GM12878 (cell line): ENCODE measurements around the gene PPP6R2. TPM values are rescaled to one million over a fixed set of nuclear protein-coding genes. Genes with fewer than 3 reads are reported as not detected.

Experiments used
- ATAC-seq: fragments of 200-7000 bp; cut with Tn5 transposase; 3 replicates; pipeline ENCODE4 v1.9.1; 2020; ENCODE audit warnings: mild to moderate bottlenecking, moderate library complexity
- BruUV-seq: library from RNA; stranded (reverse); fragments of 400-500 nt; replicated peaks from 2 replicates; lab custom pipeline; 2021; lab: Mats Ljungman, UMichigan
- CTCF ChIA-PET: fragments of 300-600 bp; sonication (Branson Sonifier 250); formaldehyde crosslinking; extraction: SDS; loops from one replicate; lab custom pipeline; 2021; ENCODE audit warnings: inconsistent platforms; lab: Yijun Ruan, JAX
- POLR2A ChIA-PET: fragments of 350-600 bp; formaldehyde crosslinking; extraction: SDS; loops from one replicate; lab custom pipeline; 2021; ENCODE audit warnings: inconsistent platforms; lab: Charles Lee
- RAD21 ChIA-PET: fragments of 300-600 bp; sonication (Branson Sonifier 250); formaldehyde crosslinking; loops from one replicate; lab custom pipeline; 2023; ENCODE audit warnings: antibody characterized with exemption; ENCODE audit not compliant: unreplicated experiment; lab: Charles Lee
- SMC1A ChIA-PET: fragments of 300-600 bp; sonication (Branson Sonifier 250); formaldehyde crosslinking; loops from one replicate; lab custom pipeline; 2023; ENCODE audit not compliant: unreplicated experiment, uncharacterized antibody; lab: Charles Lee
- DNase-seq: peaks from one replicate; pipeline ENCODE4 v3.0.0-alpha.2; 2011; ENCODE audit warnings: low read depth, low spot score
- FAIRE-seq: peaks from 3 replicates; lab custom pipeline; 2011; peaks lifted over from hg19 to GRCh38; lab: Jason Lieb, UNC
- H2AFZ ChIP-seq: 2 replicates; pipeline ENCODE4 v1.6.0; 2011; ENCODE audit warnings: low read depth, low read length, control low read depth; ENCODE audit not compliant: control insufficient read depth
- H3K27ac ChIP-seq: 2 replicates; pipeline ENCODE4 v1.5.1; 2011; ENCODE audit warnings: control low read depth; ENCODE audit not compliant: control insufficient read depth, insufficient read depth
- H3K27me3 ChIP-seq, 2 experiments: replicated peaks in 1 of 2; 2 replicates each; pipeline versions ENCODE4 v1.6.0 to v1.6.1; 2011; ENCODE audit warnings: low read length in 1 of 2; ENCODE audit not compliant: control insufficient read depth in 2 of 2, insufficient read depth in 2 of 2
- H3K36me3 ChIP-seq, 2 experiments: 2 replicates each; pipeline ENCODE4 v1.5.1; 2011; ENCODE audit warnings: low read length in 1 of 2; ENCODE audit not compliant: control insufficient read depth in 2 of 2, insufficient read depth in 2 of 2
- H3K4me1 ChIP-seq: 2 replicates; pipeline ENCODE4 v1.6.1; 2011; ENCODE audit warnings: mild to moderate bottlenecking, low read length, moderate library complexity, mixed read lengths; ENCODE audit not compliant: control insufficient read depth, insufficient read depth
- H3K4me2 ChIP-seq: 2 replicates; pipeline ENCODE4 v1.6.0; 2011; ENCODE audit warnings: control low read depth; ENCODE audit not compliant: control insufficient read depth, insufficient read depth
- H3K4me3 ChIP-seq: fragments of 200-600 bp; sonication (generic); 2 replicates; pipeline ENCODE4 v1.5.1; 2016
- H3K79me2 ChIP-seq: 2 replicates; pipeline ENCODE4 v1.6.0; 2011; ENCODE audit warnings: low read length; ENCODE audit not compliant: control insufficient read depth, insufficient read depth
- H3K9ac ChIP-seq: 2 replicates; pipeline ENCODE4 v1.8.0; 2011; ENCODE audit warnings: low read length, control low read depth, mixed read lengths; ENCODE audit not compliant: control insufficient read depth, insufficient read depth
- H3K9me3 ChIP-seq: replicated peaks from 3 replicates; pipeline ENCODE4 v1.5.1; 2011; ENCODE audit warnings: mild to moderate bottlenecking, low read length; ENCODE audit not compliant: control insufficient read depth, insufficient read depth
- H4K20me1 ChIP-seq: 2 replicates; pipeline ENCODE4 v1.6.0; 2011; ENCODE audit not compliant: control insufficient read depth, insufficient read depth
- BACH1 ChIP-seq: fragments of 450-650 bp; IDR thresholded peaks from 2 replicates; pipeline ENCODE4 v1.6.1; 2017; ENCODE audit warnings: mild to moderate bottlenecking, borderline replicate concordance
- CHD2 ChIP-seq: IDR thresholded peaks from 2 replicates; pipeline ENCODE4 v1.6.1; 2011; ENCODE audit warnings: low read depth, low read length, improper control_type of control experiment, borderline replicate concordance
- CHD4 ChIP-seq: fragments of 200-600 bp; sonication (generic); IDR thresholded peaks from 2 replicates; pipeline ENCODE4 v1.6.1; 2016; ENCODE audit warnings: mild to moderate bottlenecking
- E2F4 ChIP-seq: IDR thresholded peaks from 2 replicates; pipeline ENCODE4 v1.6.1; 2012; ENCODE audit warnings: low read depth, low read length, improper control_type of control experiment
- HSF1 ChIP-seq: fragments of 150-350 bp; IDR thresholded peaks from 2 replicates; pipeline ENCODE4 v1.6.1; 2014; ENCODE audit warnings: mild to moderate bottlenecking, low read depth, low read length
- IKZF2 ChIP-seq, 2 experiments: fragments of 450-650 bp; IDR thresholded peaks; 2 replicates each; pipeline ENCODE4 v1.6.1; 2017; ENCODE audit warnings: mild to moderate bottlenecking in 2 of 2, moderate library complexity in 2 of 2
- IRF3 ChIP-seq: fragments of 450-650 bp; IDR thresholded peaks from 2 replicates; pipeline ENCODE4 v1.6.1; 2014; ENCODE audit warnings: mild to moderate bottlenecking
- NFIC ChIP-seq: IDR thresholded peaks from 2 replicates; pipeline ENCODE4 v1.6.1; 2012; ENCODE audit warnings: low read depth, mild to moderate bottlenecking, inconsistent platforms, low read length, moderate library complexity
- NFXL1 ChIP-seq: fragments of 450-650 bp; IDR thresholded peaks from 2 replicates; pipeline ENCODE4 v1.6.1; 2017; ENCODE audit warnings: antibody characterized with exemption, mild to moderate bottlenecking, borderline replicate concordance
- PKNOX1 ChIP-seq: fragments of 450-650 bp; IDR thresholded peaks from 2 replicates; pipeline ENCODE4 v1.6.1; 2016; ENCODE audit warnings: mild to moderate bottlenecking
- POLR2A ChIP-seq: IDR thresholded peaks from 2 replicates; pipeline ENCODE4 v1.6.1; 2011; ENCODE audit warnings: low read depth, mild to moderate bottlenecking, low read length
- RAD21 ChIP-seq: IDR thresholded peaks from 2 replicates; pipeline ENCODE4 v1.6.1; 2011; ENCODE audit warnings: mild to moderate bottlenecking, low read depth, low read length, moderate library complexity; ENCODE audit not compliant: insufficient read depth
- ZNF274 ChIP-seq: IDR thresholded peaks from one replicate; pipeline ENCODE4 v1.8.0; 2011; ENCODE audit not compliant: insufficient read length, insufficient read depth
- WGBS: methylation state at CpG from one replicate; pipeline ENCODE4 v1.1.6; 2016; ENCODE audit warnings: low lambda C conversion rate; ENCODE audit not compliant: insufficient replicate concordance, insufficient coverage; ENCODE audit errors: missing lambda C conversion rate; 5-methylcytosine and 5-hydroxymethylcytosine counted together
- in situ Hi-C: fragments of 300-500 bp; cut with MboI; formaldehyde crosslinking; loops from 9 replicates; pipeline ENCODE4 v1.14.3; 2018; ENCODE audit warnings: mixed read lengths
- intact Hi-C: fragments of 100-400 bp; cut with micrococcal nuclease; formaldehyde crosslinking; loops from one replicate; pipeline ENCODE4 v1.14.2; 2022; ENCODE audit not compliant: unreplicated experiment
- polyA plus RNA-seq, 11 experiments: library from polyadenylated mRNA; depleted of rRNA in 4 of 11; unstranded in 6 of 11; stranded (reverse) in 5 of 11; fragments of >200 nt; fragmentation: Nextera tagmentation in 4 of 11; fragmentation: Illumina TruSeq in 1 of 11; extraction: Ambion mirVana in 4 of 11; extraction: Trizol in 1 of 11; gene quantifications; 1 replicate in 1 of 11; 2 replicates in 10 of 11; pipeline versions ENCODE4 v1.2.1 to v1.2.3, GENCODE V29; 2011 to 2016; ENCODE audit warnings: inconsistent platforms in 2 of 11, missing spikeins in 2 of 11, low read depth in 1 of 11
- total RNA-seq, 4 experiments: library from RNA; depleted of rRNA in 3 of 4; stranded (reverse); fragments of >200 nt in 3 of 4; fragmentation: Illumina TruSeq in 1 of 4; extraction: Trizol in 1 of 4; gene quantifications; 2 replicates each; pipeline versions ENCODE4 v1.2.1 to v1.2.3, GENCODE V29; 2013 to 2021

The PPP6R2 gene
- total and polyA plus RNA-seq, 10 of the 15 experiments (the other 5 are each of a cell fraction or from before 2014, with no cell fraction given), result 0.29 to 52.6 (median 25.4) TPM

GRCh38 chr22:50455201-50455600 is 112.1 kb downstream of the PPP6R2 start:
- no TSS peak for BruUV-seq
- ChIA-PET RAD21 (interaction anchor here (1.1 kb wide), 1 partner anchor 204 kb away, joined by 3 read pairs; the partner anchor contains the start of gene HDAC10), POLR2A (no interaction called here), SMC1A (no interaction called here), CTCF (interaction anchor here (1.0 kb wide), 1 partner anchor 15 kb away, joined by 3 read pairs; no protein-coding TSS in a partner anchor)
- DNase-seq (no peak), ATAC-seq (no peak), FAIRE-seq (no peak)
- no peaks in the 10 kb centered on the region for H3K4me1 ChIP-seq
- no peaks in the 10 kb centered on the region for H4K20me1 ChIP-seq
- intact Hi-C loops, result no loop called here
- no peak overlapping the region for H3K4me3 ChIP-seq
- peaks cover 8 to 35% of the 10 kb centered on the region in 2 experiments; a peak in 3 of 4 replicates for H3K36me3 ChIP-seq
- H3K9ac ChIP-seq, result no peak overlapping the region
- WGBS, result 87% methylated on average over 18 of the region's 18 CpGs
- H3K79me2 ChIP-seq, result no peaks in the 10 kb centered on the region
- no peak overlapping the region for H3K27ac ChIP-seq
- in situ Hi-C loops, result no loop called here
- TF ChIP-seq RAD21 (no peak), IKZF2 (IDR thresholded peaks at IDR 0.05) (no peak), POLR2A (no peak), E2F4 (no peak)
- H3K4me2 ChIP-seq, result no peak overlapping the region
- no peaks in the 10 kb centered on the region for H3K27me3 ChIP-seq
- H2AFZ ChIP-seq, result no peak overlapping the region
- no peaks in the 10 kb centered on the region for H3K9me3 ChIP-seq

GRCh38 chr22:50456026-50456425 is 112.9 kb downstream of the PPP6R2 start:
- CTCF ChIA-PET, result interaction anchor here (1.0 to 1.8 kb wide), 2 partner anchors 14 to 42 kb away, joined by 3 to 8 read pairs; no protein-coding TSS in a partner anchor
- POLR2A ChIA-PET, result no interaction called here
- BruUV-seq, result no TSS peak
- FAIRE-seq (no peak), ATAC-seq (no peak), DNase-seq (no peak)
- Histone ChIP-seq H3K36me3 (peaks cover 8 to 37% of the 10 kb centered on the region in 2 experiments; a peak in 3 of 4 replicates), H3K9me3 (no peaks in the 10 kb centered on the region), H3K4me2 (no peak overlapping the region), H3K4me1 (no peaks in the 10 kb centered on the region), H3K9ac (no peak overlapping the region), H3K27me3 (no peaks in the 10 kb centered on the region), H2AFZ (no peak overlapping the region), H3K4me3 (no peak overlapping the region), H3K27ac (no peak overlapping the region), H4K20me1 (no peaks in the 10 kb centered on the region), H3K79me2 (no peaks in the 10 kb centered on the region)
- SMC1A ChIA-PET, result interaction anchor here (1.0 kb wide), 1 partner anchor 165 kb away, joined by 3 read pairs; no protein-coding TSS in a partner anchor
- WGBS, result 96% methylated on average over 8 of the region's 11 CpGs
- intact Hi-C loops (loop anchor here (2.0 kb wide), 1 partner anchor 43 kb away; no protein-coding TSS in a partner anchor), in situ Hi-C loops (no loop called here)
- RAD21 ChIA-PET, result no interaction called here
- TF ChIP-seq BACH1 (no peak), NFXL1 (no peak), HSF1 (no peak), ZNF274 (no peak), IRF3 (no peak), CHD4 (no peak), PKNOX1 (no peak), NFIC (no peak), CHD2 (no peak)
